Renal pelvis (tissue), 4 donors: ENCODE data around the gene GLI1. TPM values are rescaled to one million over a fixed set of nuclear protein-coding genes. Genes with fewer than 3 reads are reported as not detected.
"Not testable (repeated sequence)": the region's sequence is repeated elsewhere in the genome, so short reads cannot be mapped to it uniquely, and the experiment has no call there.

Source experiments
- DNase-seq: peaks from one replicate; pipeline ENCODE4 v3.0.0-alpha.2; 2013
- polyA plus RNA-seq, 3 donors: library from polyadenylated mRNA; unstranded; fragments of 120-200 nt; gene quantifications; one replicate each; pipeline ENCODE4 v1.2.1, GENCODE V29; 2013; ENCODE audit not compliant: insufficient read length in 3 of 3

Gene GLI1
- polyA plus RNA-seq, 3 donors, result 20.2 to 21.2 (median 20.5) TPM

DNA sequence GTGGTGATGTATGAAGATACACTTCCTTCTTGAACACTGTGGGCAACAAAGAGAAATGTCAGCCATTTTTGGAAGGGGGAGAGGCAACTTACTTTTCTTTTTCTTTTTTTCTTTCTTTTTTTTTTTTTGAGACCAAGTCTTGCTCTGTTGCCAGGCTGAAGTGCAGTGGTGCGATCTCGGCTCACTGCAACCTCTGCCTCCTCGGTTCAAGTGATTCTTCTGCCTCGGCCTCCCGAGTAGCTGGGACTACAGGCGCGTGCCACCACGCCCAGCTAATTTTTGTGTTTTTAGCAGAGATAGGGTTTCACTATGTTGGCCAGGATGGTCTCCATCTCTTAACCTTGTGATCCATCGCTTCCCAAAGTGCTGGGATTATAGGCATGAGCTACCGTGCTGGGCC is 58.1 kb downstream of the GLI1 start:
- not testable (repeated sequence) for DNase-seq

DNA sequence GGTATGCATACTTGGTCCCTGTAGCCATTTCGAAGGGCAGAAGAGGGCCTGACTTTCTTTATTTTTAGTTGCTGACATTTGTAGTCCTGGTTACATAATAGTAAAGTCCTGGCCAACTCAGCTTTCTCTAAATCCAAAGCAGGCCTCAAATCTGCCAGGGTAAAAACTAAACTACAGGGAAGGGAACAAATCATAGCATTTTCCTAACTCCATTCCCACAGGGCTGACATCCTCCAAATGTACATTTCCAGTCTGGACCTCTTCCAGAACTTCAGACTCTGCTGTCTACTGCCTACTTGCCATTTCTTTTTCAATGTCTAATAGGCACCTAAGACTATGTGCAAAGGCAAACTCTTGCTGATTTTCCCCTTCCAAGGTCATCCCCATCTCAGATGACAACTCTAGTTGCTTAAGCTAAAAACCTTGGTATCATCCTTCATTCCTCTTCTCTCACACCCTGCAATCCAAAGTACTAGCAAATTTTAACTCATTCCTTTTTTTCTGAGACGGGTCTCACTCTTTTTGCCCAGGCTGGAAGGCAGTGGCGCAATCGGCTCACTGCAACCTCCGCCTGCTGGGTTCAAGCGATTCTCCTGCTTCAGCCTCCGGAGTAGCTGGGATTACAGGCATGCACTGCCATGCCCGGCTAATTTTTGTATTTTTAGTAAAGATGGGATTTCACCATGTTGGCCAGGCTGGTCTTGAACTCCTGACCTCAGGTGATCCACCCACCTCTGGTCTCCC is 58.8 kb downstream of the GLI1 start:
- no peak for DNase-seq

DNA sequence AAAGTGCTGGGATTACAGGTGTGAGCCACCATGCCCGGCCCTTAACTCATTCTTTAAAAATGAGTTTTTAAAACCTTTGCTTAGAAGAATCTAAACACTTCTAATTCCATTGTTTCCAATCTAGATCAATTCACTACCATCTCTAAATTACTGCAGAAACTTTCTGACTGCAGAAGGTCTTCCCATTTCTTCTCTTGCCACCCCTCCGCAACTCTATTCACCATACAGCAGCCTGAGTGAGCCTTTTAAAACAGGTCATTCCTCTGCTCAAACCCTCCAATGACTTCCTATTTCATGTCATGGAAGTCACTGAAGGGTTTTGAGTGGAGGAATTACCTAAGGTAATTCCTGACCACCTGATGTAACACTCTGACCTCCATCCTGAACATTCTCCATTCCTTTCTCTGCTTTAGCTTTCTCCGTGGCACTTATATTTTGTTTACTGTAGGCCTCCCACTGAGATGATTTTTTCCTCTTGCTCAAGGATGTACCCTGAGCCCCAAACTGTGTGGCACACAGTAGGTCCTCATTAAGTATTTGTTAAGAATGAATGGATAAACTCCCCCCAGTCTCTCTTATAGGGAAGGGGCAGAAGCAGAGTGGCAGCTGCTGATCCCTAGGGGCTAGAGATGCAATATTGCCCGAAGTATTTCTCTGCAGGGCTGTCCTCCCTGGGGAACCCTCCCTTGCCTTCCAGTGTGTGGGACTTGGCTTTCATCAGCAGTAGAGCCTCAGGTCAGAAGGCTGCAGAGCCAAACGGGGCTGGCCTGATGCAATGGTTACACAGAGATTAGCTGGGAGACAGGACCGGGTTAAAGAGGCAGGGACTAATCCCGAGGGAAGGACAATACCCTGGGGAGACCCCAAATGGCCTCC is 59.6 kb downstream of the GLI1 start:
- DNase-seq, result no peak

DNA sequence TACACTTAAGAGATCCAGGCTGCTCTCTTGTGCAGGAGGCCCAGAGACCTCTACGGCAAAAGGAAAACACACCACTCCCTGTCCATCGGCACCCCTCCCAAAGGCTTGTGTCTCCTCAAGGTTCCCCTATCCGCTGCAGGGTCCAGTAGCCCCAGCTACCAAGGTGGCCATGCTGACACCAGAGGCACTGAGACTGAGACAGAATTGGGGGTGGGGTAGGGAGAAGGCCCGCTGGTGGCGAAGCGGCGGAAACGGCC is 60.1 kb downstream of the GLI1 start:
- DNase-seq, result no peak

DNA sequence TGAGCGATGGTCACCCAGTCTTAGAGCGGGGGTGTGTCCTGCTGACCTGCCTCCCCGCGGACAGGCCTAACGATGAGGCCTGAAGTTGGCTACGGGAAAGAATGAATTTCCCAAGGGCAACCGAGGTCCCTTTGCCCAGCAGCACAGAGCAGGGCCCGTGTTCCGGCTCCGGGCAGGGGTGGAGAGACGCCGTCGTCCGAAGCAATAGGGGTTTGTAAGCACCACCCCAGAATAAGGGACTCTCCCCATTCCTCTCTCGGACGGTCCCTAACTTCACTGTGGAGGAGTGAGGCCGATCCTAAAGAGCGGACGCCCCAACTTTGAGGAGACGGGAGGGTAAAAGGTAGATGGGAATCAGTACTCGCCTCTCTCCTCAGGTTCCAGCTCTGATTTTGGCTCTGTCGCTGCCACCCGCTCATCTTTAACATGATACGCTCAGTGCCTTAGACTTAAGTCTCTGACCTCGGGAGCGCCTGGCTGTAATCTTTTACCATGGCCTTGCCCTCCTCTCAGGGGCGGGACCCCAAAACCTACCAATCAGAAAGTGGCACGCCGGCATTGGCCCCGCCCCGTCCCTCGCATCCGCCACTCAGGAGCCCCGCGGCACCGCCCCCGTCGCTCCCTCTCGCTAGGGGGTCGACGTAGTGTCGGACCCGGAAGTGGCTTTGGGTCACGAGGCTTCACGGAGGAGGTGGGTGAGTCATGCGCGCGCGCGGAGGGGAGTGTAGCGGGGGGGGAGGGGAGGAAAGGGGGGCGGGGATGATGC is 60.7 kb downstream of the GLI1 start, which contains the start of gene DDIT3:
Gene DDIT3 (minus strand): TSS at position 462 of the 766 bp plus-strand sequence. CDS start 3,108 bp downstream, outside the sequence.
- peak; percentile 99 for DNase-seq

DNA sequence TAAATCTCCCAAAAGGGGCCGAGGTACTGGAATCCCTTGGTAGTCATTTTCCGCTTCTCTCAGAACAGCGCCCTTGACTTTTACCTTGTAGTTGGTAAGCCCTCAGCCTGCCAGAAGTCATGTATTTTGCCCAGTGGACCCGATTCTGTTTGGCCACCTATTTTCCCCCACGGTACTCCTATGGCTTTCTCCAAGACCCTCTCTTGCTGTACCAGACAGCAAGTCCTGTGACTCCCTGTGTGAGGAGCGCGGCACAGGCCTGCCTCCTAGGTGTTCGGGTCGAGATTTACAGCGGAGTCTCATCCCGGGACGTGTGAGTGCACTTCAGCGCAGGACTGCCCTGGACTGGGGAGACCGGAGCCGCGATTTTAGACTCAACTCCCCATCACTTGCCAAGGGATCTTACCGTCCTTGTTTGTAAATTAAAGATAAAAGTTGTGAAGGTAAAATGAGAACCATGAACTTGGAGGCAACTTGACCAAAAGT is 62.0 kb downstream of the GLI1 start:
- peak; percentile 55 for DNase-seq

Other genes starting within 250 kb of the GLI1 start
- gene NXPH4, start 243.0 kb upstream of the GLI1 start, polyA plus RNA-seq, result 1 to 10 TPM; 3.7 to 5.8 (median 3.9) TPM
- 10 to 100 TPM; 82.5 to 90.7 (median 89.9) TPM for gene SHMT2, start 230.1 kb upstream of the GLI1 start, polyA plus RNA-seq
- 1 to 10 TPM; 4.3 to 9.6 (median 7.8) TPM for gene STAC3, start 208.6 kb upstream of the GLI1 start, polyA plus RNA-seq
- gene R3HDM2, start 28.7 kb upstream of the GLI1 start, polyA plus RNA-seq, result 10 to 100 TPM; 58.3 to 97.0 (median 88.7) TPM
- under 1 TPM; 0.22 to 0.27 (median 0.26) TPM for gene INHBC, start 25.0 kb upstream of the GLI1 start, polyA plus RNA-seq
- under 1 TPM; 0.53 to 0.77 (median 0.53) TPM for gene INHBE, start 4.5 kb upstream of the GLI1 start, polyA plus RNA-seq
- 1 to 10 TPM; 2.8 to 3.4 (median 3.3) TPM for gene ARHGAP9, start 20.1 kb downstream of the GLI1 start, polyA plus RNA-seq
- 100 to 1,000 TPM; 121 to 137 (median 133) TPM for gene MARS1, start 28.3 kb downstream of the GLI1 start, polyA plus RNA-seq
- 10 to 100 TPM; 27.5 to 31.3 (median 31.2) TPM for gene DDIT3, start 60.7 kb downstream of the GLI1 start, polyA plus RNA-seq
- gene MBD6, start 63.0 kb downstream of the GLI1 start, polyA plus RNA-seq, result 10 to 100 TPM; 61.1 to 96.4 (median 80.6) TPM
- 100 to 1,000 TPM; 162 to 175 (median 171) TPM for gene DCTN2, start 87.4 kb downstream of the GLI1 start, polyA plus RNA-seq
- gene KIF5A, start 90.3 kb downstream of the GLI1 start, polyA plus RNA-seq, result under 1 TPM; 0.41 to 0.68 (median 0.65) TPM
- gene PIP4K2C, start 131.4 kb downstream of the GLI1 start, polyA plus RNA-seq, result 10 to 100 TPM; 37.2 to 45.5 (median 37.9) TPM
- gene DTX3, start 145.0 kb downstream of the GLI1 start, polyA plus RNA-seq, result 10 to 100 TPM; 61.2 to 67.0 (median 63.0) TPM
- 10 to 100 TPM; 24.9 to 33.9 (median 33.4) TPM for gene ARHGEF25, start 151.7 kb downstream of the GLI1 start, polyA plus RNA-seq
- 1 to 10 TPM in 1 of 3 donors, under 1 TPM in 2; 0.87 to 1.1 (median 0.94) TPM for gene B4GALNT1, start 173.4 kb downstream of the GLI1 start, polyA plus RNA-seq
- gene OS9, start 234.3 kb downstream of the GLI1 start, polyA plus RNA-seq, result 100 to 1,000 TPM; 197 to 226 (median 220) TPM